Right forelimb (tissue), 1 donor: ENCODE results near the gene EN1.

Source experiments
- DNase-seq: peaks from one replicate; pipeline ENCODE4 v3.0.0-alpha.2; 2018

Gene EN1

GRCh38 chr2:118846953-118847761, at the start of gene EN1:
Gene EN1 (minus strand): TSS chr2:118847648. CDS start chr2:118847167, 481 bp downstream.
- DNase-seq: no peak

DNA sequence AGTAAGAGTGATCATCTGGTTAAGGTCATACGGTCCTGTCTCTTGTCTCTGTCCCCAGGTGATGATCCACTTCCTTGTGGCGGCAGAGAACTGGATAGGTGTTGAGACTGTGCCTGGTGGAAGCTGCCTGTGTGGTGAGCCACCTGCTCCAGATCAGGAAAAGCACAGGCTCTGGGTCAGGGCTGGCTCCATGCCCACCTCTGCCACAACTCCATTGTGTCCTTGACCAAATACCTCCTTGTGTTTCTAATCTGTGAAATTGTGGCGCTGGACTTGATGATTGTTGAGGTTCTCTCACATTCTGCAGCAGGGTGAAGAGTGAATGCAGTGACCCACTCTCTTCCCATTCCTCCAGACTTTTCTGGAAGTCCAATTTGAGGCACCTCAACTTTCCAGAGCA, 45.7 kb upstream of the EN1 start:
- no peak for DNase-seq

GRCh38 chr2:118889995-118890394, 42.5 kb upstream of the EN1 start:
- no peak for DNase-seq

- no peak for DNase-seq
These were observed 36.3 kb upstream of the EN1 start for GRCh38 chr2:118883792-118884191.

GRCh38 chr2:118882693-118883336, 35.4 kb upstream of the EN1 start:
- no peak for DNase-seq

DNA sequence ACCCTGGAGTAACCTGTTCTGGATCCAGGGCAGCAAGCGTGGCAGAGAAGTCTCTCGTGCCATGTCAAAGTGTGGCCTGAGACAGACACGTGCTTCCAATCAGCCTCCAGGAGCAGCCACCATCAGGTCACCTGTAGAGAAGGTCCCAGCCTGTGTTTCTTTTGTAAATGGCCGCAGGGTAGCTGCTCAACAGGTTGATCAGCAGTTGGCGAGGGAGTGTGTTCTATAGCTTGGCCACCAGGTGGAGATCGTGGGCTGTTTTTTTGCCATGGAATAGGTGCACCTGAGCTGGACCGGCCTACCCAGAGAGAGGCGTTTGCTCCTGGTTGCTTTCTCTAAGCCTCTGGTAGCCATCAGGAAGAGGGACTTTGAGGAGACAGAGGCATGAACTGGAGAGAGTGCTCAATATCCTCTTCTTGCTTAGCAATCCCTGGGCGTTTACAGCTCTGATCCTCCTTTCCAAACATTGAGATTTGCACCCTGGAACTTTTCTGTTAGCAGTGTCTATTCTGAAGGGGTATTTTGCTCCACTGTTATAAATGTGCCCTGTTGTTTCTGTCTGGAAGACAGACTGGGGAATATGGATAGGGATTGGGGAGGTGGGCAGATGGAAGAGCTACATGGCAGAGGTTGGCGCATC, 34.2 kb upstream of the EN1 start:
- peak; percentile 66 for DNase-seq

DNA sequence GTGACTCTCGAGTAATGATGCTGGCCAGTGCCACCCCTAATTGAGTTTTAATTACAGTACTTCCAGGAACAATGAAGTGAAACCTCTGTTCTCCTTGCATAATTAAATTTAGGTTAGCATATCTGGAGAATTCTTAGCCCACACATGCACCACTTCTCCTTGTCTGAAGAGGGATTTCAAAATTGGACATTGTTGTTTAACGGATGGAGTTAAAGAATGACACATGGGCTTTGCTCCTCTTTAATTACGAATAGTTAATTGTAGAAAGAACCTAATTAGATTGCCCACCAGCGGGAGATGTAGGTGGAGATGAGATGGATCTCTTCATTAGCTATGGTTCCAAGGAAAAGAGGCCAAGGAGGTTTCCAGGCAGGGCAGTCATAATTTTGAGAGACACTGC, 33.1 kb upstream of the EN1 start:
- DNase-seq: no peak

- DNase-seq: no peak
These were observed 31.2 kb upstream of the EN1 start for GRCh38 chr2:118878531-118879149.

- no peak for DNase-seq
These were observed 27.9 kb upstream of the EN1 start for GRCh38 chr2:118875318-118875717.

DNA sequence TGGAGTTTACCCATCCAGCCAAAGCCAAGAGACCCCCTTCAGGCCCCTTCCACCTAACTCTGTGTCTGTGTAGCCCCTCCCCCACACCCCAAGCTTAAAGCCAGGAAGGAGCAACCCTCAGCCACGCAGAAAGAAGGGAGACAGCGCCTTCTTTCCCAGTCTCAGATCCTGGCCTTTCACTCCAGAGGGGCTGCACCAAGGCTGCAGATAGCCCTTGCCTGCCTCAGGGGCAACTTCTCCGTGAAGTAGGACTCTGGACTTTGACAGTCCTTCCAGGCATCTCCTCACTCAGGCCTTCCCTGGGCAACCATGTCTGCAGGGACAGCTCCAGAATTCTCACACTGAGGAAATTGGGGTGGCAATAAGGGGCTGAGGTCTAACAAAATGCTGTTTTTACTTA, 26.9 kb upstream of the EN1 start:
- no peak for DNase-seq

- DNase-seq: peak; percentile 66
These were observed 17.7 kb upstream of the EN1 start for GRCh38 chr2:118865106-118865505.

DNA sequence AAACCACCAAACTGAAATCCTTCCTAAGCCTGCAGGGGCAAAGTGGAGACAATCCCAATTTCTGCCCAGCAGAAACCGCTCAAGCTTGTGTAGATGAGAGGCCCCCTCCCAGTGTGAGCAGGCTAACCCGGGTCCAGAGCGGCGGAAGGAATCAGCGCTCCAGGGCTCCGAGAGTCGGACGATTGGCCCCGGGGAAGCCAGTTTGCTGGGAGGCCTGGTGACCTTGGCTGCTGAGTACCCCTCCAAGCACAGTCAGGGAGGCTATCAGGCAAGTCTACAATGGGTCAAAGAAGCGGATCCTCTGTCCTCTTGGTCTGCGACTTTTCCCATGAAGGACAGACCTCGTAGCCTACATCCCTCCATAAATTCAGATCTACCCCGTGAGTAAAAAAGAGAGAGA, 16.8 kb upstream of the EN1 start:
- no peak for DNase-seq

- DNase-seq: no peak
These were observed 14.3 kb upstream of the EN1 start for GRCh38 chr2:118861731-118862130.

GRCh38 chr2:118861242-118861641, 13.8 kb upstream of the EN1 start:
- DNase-seq: no peak

- DNase-seq: no peak
These were observed 13.1 kb upstream of the EN1 start for GRCh38 chr2:118860506-118860905.

DNA sequence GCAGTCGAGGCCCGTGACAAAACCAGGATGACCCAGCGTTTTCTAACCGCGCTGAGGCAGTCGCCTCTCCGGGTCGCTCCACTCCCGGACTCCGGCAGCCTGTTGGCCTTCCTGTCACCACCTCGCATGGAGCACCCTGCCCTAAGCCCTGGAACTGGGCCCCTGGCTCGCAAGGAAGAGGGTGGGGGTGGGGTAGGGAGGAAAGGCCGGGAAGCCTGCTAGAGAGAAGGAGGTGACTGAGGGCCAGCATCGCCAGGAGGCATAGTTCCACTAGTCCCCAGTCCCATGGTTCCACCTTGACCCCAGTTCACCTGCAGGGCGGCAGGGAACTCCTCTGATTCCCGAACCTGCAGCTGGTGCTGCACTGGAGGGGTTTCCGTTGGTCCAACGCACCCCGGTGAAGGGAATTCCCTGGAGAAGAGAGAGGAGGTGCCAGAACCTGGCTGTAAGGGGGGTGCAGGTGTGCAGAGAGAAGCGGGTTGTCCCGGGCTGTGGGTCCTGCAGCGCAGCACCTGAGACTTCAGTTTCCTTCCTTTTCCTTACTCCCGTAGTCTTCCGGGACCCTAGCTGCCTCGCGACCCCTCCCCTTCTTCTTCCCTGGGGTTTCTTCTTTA, 11.8 kb upstream of the EN1 start:
- DNase-seq: no peak

- DNase-seq: no peak
These were observed 11.2 kb upstream of the EN1 start for GRCh38 chr2:118858485-118859156.

GRCh38 chr2:118857677-118858484, 10.4 kb upstream of the EN1 start:
- no peak for DNase-seq

DNA sequence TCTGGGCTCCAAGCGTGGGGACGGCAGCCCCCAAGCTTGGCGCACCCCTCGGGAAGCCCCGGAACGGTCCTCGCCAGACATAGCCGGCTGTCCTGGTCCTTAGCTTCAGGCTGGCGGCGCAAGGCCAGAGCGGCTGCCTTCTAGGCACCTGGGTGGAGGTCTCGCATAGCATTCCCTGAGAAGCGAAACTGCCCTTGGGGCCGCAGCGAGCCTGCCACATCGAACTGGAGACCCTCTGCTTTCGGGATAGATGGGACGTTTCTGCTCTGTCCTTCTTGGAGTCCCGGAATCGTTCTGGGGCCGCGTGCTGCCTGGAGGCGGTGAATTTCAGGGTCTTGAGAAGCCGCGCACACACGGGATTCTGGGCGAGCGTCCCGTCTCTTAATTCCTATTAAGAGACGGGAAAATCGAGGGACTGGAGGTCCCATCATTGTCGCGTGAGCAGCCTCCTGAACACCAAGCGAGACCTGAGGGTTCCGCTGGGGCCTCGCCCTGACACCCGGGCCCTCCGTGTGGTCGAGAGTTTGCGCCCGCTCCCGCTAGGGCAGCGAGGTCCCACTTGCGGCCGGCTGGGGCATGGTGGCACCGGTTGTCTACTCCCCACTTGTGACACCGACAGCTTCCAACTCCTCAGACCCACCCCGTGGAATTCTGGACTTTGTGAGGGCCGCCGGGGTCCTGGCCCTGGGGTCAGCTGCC, 9.7 kb upstream of the EN1 start:
- no peak for DNase-seq

- no peak for DNase-seq
These were observed 9.0 kb upstream of the EN1 start for GRCh38 chr2:118856330-118856977.
